ENCODE measurements around the gene KIAA0586.

DNA sequence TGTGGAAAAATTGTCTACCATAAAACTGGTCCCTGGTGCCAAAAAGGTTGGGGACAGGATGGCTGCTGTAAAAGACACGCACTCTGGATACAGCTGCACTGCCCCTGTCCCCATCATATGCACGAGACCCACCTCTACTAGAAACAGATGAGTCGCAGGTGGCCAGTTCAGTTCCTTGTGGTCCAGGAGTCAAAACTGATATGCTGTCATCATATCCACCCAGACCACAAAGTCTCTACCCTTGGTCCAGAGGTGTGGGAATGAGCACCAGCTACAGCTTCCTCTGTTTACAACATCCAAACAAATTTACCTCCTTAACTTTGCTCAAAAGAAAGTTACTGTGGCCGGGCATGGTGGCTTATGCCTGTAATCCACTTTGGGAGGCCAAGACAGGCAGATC, 166.5 kb downstream of the KIAA0586 start:
- no peak for TF ChIP-seq CREB1 (IDR thresholded peaks at IDR 0.05)
- TF ChIP-seq CREB1 (CRISPR knock-in tag; IDR thresholded peaks at IDR 0.05) = no peak
- TF ChIP-seq POLR2A (IDR thresholded peaks at IDR 0.05; ENCODE audit: insufficient read depth in 1 of 2, low read depth in 2 of 2, low read length in 2 of 2) = no peak
- TF ChIP-seq MXI1 (IDR thresholded peaks at IDR 0.05; ENCODE audit: borderline replicate concordance, low read depth, low read length) = no peak
- TF ChIP-seq ZNF446 (CRISPR knock-in tag; IDR thresholded peaks at IDR 0.05) = no peak
- no peak for TF ChIP-seq KLF16 (CRISPR knock-in tag; IDR thresholded peaks at IDR 0.05)
- TF ChIP-seq, protein P1, sequence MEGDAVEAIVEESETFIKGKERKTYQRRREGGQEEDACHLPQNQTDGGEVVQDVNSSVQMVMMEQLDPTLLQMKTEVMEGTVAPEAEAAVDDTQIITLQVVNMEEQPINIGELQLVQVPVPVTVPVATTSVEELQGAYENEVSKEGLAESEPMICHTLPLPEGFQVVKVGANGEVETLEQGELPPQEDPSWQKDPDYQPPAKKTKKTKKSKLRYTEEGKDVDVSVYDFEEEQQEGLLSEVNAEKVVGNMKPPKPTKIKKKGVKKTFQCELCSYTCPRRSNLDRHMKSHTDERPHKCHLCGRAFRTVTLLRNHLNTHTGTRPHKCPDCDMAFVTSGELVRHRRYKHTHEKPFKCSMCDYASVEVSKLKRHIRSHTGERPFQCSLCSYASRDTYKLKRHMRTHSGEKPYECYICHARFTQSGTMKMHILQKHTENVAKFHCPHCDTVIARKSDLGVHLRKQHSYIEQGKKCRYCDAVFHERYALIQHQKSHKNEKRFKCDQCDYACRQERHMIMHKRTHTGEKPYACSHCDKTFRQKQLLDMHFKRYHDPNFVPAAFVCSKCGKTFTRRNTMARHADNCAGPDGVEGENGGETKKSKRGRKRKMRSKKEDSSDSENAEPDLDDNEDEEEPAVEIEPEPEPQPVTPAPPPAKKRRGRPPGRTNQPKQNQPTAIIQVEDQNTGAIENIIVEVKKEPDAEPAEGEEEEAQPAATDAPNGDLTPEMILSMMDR (CRISPR knock-in tag; IDR thresholded peaks at IDR 0.05) = no peak
- TF ChIP-seq ZNF678 (CRISPR knock-in tag; IDR thresholded peaks at IDR 0.05) = no peak
- TF ChIP-seq POLR2AphosphoS5 (IDR thresholded peaks at IDR 0.05; ENCODE audit: low read depth, low read length) = no peak
- TF ChIP-seq, protein P2, sequence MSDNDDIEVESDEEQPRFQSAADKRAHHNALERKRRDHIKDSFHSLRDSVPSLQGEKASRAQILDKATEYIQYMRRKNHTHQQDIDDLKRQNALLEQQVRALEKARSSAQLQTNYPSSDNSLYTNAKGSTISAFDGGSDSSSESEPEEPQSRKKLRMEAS (IDR thresholded peaks at IDR 0.05) = no peak
- TF ChIP-seq MAZ (IDR thresholded peaks at IDR 0.05; ENCODE audit: borderline replicate concordance, low read depth, low read length) = no peak
- no peak for TF ChIP-seq MAZ (CRISPR knock-in tag; IDR thresholded peaks at IDR 0.05; ENCODE audit: low read depth)
- TF ChIP-seq ZNF747 (CRISPR knock-in tag; IDR thresholded peaks at IDR 0.05; ENCODE audit: borderline replicate concordance) = no peak

All from HepG2 (cell line).